NCI-H524 treated with DMSO at 0.1 percent for 48 hours (cell line): ENCODE measurements around the gene ENOX2.
"Not testable (repeated sequence)": the region's sequence is repeated elsewhere in the genome, so short reads cannot be mapped to it uniquely, and the experiment has no call there.

Experiments used
- DNase-seq: peaks from one replicate; lab custom pipeline; 2025; lab: John Stamatoyannopoulos, UW

Gene ENOX2

DNA sequence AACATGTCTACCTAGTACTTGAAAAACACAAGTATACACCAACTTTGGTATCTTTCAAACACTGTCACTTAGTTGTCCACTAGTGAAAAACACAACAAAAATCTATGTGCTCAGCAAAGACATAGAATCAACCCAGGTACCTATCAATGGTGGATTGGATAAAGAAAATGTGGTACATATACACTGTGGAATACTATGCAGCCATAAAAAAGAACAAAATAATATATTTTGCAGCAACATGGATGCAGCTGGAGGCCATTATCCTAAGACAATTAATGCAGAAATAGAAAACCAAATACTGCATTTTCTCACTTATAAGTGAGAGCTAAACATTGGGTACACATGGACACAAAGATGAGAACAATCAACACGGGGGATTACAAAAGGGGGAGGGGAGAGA, 148.7 kb downstream of the ENOX2 start:
- no peak for DNase-seq

DNA sequence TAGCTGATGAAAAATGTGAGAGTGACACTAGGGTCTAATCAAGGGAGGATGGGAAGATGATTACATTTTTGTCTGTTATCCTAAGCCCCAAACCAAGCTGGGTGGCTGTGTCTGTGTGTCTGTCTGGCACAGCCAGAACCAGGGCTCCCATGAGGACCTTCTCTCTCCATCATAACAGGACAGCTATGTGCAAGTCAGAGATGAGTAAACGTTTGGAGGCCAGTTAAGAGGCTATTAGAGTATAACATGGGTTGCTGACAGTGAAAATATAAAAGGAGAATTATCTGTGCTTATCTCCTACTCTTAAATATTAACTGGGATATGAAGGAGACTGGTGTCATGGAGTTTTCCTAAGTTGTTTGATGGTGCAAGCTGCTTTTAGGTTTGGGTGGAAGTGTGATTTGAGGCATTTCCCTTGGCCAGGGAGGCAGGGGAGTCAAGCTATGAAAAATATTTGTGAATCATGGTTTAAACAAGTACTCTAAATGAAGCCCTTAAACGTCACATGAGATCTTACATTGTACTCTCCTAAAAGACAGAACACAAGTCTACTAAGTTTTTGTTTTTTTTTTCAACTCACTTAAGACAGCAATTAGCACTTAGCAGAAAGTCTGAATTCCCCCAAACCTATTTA, 156.2 kb downstream of the ENOX2 start:
- no peak for DNase-seq

DNA sequence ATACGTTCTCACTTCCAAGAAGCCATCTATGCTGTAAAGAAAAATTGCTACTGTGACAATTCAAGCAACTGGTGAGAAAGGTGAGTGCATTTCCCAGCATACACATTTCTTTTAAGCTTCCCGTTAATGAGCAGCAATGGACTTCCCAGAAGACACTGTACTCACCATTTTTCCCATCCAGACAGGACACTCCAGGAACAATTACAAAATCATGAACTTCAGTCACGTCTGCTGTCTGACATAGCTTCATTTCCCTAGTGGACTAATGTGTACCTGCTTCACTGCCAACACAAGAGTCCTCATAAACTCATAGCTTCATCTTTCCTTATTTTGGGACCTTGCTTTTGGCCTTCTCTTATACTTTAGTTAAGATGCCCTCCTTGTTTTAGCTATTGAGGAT, 156.9 kb downstream of the ENOX2 start:
- DNase-seq, result no peak

DNA sequence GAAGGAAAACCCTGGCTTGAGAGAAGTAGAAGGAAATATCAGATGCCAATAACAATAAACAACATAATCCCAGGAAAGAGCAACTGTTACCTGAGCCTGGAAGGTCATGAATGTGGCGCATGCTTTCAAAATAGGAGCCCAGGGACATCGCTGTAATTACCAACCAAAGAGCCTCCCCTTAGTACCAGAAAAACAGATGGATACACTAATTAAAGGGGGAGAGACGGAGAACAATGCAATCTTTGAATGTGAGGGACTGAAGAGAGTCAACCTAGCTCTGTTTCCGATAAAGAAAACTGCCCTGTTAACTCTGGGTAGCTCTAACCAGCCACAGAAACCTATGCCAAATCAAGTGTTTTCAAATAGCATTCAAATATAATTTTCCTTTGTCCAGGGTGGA, 161.4 kb downstream of the ENOX2 start:
- DNase-seq, result peak; percentile 70

DNA sequence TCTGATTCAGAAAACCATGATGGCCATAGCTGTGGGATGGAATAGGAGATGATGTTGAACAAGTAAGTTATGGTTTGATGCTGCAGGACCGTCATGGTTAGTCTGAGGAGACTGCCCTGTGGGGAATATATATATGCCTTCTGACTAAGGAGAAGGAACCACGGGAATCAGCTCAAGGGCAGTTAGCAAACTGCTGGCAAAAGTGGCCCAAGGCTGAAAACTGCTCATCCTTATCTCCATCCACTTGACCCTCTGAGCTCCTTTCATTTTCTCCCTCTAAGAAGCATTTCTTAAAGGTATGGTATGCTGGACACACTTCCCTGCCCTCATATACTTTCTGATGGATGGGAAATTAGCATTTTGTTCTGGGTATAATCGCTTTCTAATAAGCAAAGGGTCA, 161.9 kb downstream of the ENOX2 start:
- DNase-seq, result no peak

DNA sequence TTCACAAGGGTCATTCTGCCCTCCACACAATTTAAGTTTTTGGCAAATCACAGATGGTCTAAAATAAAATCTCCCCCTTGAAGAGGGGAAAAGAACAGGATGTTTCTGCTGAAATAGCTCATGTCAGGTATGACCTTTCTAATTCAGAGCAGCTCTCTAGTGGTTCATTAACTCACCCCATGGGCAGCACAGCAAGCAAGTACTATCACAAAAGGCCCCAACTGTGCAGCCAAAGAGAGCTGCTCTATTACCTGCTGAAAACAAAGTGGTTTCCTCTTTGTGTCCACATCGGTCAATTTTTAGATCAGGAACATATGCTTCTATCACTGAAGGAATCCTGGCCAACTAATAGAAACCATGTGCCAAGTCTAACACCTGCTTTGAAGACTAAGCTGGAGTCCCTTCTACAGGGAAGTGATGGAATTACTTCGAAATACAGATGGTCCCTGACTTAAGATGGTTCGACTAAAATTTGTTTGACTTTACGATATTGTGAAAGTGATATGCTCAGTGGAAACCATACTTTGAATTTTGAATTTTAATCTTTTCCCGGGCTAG, 164.3 kb downstream of the ENOX2 start:
- DNase-seq, result no peak

DNA sequence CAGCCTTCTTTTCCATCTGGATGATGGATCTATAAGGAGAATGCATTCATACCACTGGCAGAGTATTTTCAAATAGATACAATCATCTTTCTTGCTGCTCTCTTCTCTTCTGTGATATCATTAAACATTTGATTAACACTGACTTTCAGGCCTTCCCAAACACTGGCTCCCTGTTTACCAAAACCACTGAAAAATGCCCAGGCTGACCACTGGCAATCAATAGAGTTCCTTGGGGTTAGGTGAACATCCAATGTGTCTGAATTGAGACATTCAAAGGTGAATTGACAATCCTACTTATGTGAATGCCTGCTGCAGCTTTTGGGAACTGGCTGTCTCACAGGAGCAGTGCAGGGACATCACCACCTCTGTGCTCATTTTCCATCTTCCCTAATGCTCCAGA, 168.3 kb downstream of the ENOX2 start:
- DNase-seq, result no peak

DNA sequence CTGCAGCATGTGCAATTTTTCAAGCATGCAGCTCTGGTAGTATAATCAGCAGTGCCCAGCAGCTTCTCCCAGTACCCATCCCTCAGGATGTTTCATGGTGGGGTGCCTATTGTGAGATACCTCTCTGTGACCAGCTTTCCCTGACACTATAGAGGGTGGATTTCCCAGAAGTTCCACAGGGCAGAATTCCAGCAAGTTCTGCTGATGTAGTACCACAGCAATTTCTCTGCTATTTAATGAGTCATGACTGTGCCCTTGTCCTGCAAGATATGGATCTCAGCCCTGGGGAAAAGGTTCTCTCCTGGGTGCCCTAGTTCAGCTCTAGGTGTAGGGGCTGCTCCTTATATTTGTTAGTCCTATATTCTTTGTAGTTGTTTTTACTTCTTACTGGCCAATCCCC, 174.8 kb downstream of the ENOX2 start:
- DNase-seq, result no peak

DNA sequence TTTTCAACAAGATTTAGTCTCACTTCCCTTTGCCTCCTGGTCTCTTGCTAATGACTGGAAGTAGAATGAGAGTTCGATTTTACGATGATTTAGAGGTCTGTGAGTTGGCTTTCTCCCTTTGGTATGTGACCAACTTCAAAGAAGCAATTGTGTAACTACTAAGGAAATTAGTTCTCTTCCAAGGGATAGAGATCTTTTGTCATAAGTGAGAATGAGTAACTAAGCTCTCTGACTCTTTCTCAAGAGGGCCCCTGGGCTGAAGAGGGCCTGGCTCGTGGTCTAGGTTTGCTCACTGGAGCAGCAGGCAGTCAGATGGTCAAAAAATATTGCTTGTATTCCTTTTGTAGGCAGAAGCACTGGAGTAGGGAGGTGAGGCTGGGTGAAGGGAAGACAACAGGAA, 176.3 kb downstream of the ENOX2 start:
- DNase-seq, result no peak

DNA sequence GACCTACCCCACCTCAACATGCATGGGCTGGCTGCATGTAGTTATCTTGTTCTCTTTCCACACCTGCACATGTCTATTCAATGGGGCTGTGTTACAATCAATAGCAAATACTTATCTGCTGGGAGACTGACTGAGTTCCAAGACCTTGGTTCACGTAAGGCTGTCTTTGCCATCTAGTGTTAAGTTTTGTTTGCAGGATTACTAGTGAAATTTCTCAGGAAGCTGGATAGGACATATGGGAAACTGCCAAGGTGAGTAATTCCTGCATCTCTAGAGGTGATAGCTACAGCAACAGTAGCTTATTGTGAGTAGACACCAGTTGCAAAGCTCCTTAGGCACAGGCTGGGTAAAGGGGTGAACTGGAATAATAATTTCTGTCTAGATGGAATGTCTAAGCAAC, 177.5 kb downstream of the ENOX2 start:
- no peak for DNase-seq

DNA sequence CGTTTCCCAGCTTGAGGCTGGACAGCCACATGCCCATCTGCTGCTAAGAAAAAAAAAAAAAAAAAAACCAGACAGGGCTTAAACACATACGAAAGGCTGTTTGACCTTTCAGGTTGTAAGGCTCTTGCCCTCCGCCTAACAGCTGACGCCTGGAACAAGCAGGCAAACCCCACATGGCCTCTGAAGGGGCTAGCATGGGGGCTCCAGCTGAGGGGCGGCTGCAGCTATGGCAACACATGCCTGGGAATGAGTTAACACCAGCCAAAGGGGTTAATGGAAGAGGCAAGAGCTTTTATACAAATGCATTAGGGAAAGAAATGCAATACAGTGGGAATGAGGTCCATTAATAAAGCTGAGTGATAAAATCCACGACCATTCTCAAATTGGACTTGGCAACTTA, 183.6 kb downstream of the ENOX2 start:
- DNase-seq, result no peak

DNA sequence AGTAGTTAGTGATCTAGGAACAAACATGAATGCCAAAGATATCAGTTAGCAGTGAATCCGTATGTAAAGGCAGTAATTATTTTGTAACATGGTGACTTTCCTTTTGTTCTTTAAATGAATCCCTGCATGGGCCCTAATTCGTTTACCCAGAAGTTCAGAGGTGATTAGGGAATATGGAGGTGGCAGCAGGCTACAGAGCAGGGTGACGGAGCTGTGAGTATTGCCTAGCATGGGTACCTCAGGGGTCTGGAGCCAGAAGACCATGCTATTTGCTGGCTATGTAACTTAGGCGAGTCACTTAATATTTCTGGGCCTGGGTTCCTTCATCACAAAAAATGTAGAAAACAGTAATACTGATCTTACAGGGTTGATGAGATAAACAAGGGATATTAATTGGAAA, 184.9 kb downstream of the ENOX2 start:
- no peak for DNase-seq

DNA sequence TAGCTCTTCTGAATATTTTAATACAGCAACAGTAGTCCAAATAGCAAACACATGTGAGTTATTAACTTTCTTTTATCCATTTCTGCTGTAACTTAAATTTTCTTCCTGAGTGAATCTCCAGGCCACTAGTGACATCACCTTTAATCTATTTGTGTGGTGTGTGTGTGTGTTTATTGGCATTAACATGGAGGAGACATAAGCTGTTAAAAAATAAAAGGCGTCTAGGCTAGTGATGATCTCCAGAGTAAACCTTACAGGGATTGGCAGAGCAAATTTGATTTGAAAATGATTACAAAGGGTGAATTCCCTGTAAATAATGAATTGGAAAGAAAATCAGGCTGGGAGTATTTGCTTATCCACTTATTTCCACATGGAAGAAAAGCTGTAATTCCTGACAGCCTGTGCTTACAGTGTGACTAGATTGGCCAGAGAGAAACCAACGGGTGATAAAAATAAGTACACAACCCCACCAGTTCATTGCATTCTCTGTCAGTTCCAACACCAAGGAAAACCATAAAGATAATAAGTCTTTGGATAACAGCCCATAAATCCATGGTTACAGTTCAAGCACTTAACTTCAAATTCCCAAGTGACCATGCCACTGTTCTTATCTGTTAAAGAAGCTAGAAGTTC, 186.1 kb downstream of the ENOX2 start:
- no peak for DNase-seq

DNA sequence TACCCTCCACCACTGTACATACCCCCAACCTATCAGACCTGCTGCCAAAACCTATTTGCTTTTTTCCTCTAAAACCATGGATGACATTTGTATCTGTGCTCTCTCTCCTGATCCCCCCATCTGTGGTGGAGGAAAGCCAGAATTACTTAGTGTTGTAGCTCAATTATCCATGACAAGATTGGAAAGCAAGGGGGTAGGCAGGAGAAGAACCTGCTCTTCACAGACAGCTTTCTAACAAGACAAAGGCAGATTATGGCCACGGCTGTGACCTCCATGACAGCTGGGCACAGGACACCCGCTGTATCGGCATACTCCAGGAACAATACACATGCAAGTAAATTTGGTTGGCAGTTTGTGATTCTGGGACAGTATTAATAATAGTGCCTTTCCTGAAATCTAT, 186.7 kb downstream of the ENOX2 start:
- no peak for DNase-seq

DNA sequence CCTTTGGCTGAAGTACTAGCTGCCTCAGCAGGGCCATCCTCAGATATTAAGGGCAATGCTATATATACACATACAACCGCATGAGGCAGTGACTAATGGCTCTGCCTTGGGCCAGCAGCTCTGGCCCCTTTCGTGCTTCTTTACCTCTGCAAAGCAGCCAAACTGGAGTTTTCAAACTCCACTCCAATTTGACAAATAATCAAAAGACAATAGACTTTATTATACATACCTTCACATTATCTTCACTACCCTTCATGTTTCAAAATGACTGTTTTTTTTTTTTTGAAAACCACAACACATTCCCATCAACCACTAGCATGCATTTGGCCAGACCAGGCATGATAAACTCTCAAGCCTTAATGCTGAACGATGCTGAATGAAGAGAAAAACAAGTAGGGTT, 187.7 kb downstream of the ENOX2 start:
- DNase-seq, result no peak

DNA sequence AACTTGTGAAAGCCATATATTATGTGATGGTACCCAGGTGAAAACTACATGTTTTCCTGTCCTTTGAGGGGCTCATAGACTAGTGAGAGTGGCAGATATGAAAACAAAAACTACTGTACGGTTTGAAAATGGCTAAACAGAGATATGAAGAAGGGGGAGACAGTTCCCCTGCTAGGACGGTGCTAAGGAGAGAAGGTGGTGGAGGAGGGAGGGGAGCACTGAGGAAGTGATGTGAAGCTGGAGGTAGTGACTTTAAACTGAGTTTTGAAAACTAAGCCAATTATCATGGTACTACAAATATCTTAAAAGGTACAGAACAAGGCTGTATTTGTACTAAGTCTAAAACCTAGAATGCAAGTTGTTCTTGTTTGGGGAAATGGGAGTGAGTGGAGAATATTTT, 188.3 kb downstream of the ENOX2 start:
- DNase-seq, result no peak

DNA sequence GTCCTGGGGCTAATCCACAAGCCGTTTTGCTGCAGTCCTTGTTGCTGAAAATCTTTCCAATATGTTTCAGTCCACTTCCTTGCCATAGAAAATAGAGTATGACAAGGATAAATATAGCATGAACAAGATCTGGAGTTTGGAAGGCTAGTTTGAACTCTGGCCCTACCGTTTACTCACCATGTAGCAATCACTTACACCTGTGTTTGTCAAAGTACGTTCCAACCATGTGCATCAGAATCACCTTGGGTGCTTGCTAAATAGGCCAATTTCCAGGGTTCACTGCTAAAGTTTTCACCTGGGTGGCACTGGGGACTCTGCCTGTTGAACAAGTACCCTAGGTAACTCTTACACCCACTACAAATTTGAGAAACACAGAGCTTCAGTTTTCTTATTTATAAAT, 188.9 kb downstream of the ENOX2 start:
- DNase-seq, result no peak

DNA sequence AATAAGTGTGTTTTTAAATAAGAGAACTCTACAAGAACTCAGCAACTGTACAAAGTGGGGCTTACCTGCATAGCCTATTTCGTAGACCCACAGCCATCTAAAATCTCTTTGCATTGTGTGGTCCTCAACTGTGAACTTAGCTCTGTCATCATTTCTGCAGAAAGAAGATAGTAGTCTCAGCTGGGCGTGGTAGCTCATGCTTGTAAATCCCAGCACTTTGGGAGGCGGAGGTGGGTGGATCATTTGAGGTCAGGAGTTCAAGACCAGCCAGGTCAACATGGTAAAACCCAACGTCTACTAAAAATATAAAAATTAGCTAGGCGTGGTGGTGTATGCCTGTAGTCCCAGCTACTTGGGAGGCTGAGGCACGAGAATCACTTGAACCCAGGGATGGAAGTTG, 193.8 kb downstream of the ENOX2 start:
- DNase-seq, result not testable (repeated sequence)

DNA sequence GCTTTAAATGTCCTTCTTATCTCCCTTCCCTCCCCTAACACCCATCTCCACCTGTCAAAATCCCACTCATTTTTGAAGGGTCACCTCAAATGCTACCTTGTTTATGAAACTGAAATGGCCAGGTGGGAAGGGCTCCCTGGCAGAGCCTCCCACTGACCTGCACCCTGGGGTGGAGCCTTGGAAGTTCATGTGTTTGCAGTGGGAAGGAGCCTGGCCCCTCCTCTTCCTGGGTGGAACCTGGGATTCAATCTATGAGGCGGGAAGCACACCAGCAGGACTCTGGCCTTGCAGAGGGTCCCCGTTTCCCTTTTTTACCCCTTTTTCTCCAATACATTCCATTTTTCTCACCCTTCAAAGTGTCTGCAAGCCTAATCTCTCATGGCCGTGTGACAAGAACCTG, 197.4 kb downstream of the ENOX2 start:
- DNase-seq, result no peak

DNA sequence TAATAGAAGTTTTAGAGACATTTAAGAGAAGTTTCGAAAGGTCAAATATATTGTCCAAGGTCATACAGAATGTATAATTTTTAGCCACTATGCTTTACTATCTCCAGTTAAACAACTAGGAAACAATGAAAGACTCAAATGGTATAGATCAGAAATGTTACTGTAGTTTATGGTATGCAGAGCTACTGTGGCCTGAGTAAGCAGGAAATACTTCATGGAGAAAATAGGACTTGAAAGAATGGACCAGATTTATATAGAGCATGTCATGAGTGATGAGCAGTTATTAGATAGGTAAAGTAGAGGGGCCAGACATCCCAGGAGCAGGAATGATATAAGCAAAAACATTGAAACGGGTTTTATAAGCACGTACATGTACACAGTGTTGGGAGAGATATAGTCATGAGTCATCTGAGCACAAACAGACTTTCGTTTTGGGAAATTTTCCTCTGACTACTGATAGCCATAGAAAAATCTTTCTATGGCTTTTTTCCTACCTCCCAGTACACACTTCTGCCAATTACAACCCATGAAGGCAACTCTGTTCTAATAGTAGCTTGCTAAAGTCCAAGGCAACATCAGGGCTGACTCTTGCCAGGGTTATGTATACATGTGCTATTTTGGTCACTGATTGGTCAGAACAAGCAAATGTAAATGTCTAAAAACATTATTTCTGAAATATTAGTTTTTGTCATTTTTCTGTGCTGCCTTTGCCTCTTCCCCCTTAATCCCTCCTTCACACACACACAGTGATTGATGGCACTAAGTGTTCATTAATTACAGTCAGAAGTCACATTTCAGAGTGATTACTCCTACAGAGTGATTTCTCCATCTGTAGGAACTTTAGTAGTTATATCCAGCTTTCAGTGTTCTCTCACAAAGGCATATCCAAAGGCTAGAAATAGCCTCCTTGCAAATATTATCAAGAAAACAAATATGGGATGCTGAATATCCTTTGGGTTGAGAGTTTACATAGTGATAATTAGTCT, 198.7 kb downstream of the ENOX2 start:
- DNase-seq, result no peak

DNA sequence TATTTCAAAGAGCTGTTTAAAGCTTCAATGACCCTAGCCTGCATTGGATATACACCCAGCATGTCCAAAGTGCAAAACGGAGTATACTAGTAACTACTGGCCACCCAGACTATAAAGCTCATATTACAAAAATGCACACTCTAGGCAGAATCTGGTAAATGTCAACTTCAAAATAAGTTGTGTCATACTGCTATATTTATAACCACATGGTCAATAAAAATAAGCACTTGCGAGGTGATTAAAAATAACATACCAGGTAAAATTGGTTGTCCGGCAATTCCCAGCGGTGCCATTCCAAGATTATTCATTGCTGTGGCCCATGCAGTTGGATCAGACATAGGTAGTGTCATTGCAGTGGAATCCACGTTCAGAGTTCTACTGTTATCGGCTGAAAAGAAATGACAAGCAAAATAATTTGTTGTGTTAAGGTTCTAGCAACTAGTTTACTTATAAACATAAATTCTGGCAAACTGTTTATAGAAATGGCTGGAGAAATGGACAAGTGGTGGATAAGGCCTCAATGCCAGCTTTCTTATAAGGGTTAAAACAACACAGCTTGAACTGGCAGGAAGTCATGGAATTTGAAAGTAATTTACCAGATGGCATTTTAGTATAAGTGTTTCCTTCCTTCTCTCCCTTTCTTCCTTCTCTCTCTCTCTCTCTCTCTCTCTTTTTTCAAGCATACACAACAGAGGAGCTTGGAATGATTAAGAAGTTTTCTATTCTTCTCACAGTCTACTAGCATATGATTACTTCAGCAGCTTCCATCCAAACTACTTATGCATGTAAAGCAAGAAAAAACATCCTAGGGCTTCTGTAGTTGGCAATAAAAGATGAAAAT, 199.9 kb downstream of the ENOX2 start:
- DNase-seq, result no peak

DNA sequence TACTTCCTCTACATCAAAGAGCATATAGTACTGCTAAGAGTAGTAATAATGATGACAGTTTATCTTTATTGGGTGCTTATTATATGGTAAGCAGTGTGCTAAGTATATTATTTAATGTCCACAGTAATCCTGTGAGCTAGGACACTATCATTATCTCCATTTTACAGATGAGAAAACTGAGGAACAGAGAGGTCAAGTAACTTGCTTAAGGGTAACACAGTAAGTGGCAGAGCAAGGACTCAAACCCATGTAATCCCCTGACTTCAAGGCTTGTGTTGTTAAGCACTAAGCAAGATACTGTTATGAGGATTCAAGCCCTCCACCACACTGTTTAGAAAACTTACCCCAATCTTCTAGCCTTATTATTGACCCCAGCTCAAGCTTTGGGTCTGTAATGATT, 202.4 kb downstream of the ENOX2 start:
- no peak for DNase-seq
